HG03342 (cell line): Measurements from ENCODE around the gene CXXC4.
A peak's percentile ranks its signal among the peaks of the same experiment; 100 is the strongest.

Experiments
- ATAC-seq: cut with Tn5 transposase; IDR thresholded peaks from one replicate; pipeline ENCODE4 v1.9.1; 2021; ENCODE audit warnings: mild to moderate bottlenecking, moderate library complexity; ENCODE audit not compliant: unreplicated experiment

The CXXC4 gene

DNA sequence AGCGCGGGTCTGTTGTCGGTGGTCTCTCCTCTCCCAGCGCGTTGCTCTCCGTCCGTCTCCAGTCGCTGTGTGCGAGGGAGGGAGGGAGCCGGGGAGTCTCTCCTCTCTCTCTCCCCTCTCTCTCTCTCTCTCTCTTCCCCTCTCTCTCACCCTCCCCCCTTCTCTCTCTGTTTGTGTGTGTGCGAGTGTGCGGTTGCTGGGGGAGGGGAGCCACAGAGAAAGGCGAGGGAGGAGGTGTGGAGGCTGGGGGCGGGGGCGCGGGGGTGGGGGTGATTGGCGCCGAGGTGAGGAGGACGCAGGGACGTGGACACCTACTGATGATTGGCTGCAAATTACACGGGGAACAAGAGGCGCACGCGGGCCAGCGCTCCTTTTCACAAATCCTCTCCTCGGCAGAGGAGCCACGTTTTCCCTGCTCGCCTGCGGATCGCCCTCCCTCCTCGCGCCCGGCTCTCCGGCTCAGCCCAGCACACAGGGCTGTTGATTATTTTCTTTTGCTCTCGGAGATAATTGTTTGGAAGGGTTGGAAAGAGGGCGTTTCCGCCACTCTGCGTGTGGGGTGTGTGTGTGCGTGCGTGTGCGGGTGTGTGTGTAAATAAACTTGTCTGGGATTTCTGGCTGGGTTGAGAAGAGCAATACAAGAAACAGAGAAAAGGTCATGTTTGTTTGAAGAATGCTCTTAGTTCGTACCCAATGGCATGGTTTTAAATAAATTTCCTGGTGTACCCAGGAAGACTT lies at the start of gene CXXC4:
TSS of gene CXXC4 (minus strand) at position 73 of the 738 bp plus-strand sequence. CDS start 3,092 bp downstream, outside the sequence.
- ATAC-seq = no peak

GRCh38 chr4:104533156-104533555 lies 38.5 kb upstream of the CXXC4 start:
- no peak for ATAC-seq

- ATAC-seq = no peak
These were observed 38.0 kb upstream of the CXXC4 start for GRCh38 chr4:104532677-104533076.

- ATAC-seq = no peak
These were observed 36.7 kb upstream of the CXXC4 start for GRCh38 chr4:104531390-104531789.

- ATAC-seq = no peak
These were observed 35.7 kb upstream of the CXXC4 start for GRCh38 chr4:104530426-104530825.

DNA sequence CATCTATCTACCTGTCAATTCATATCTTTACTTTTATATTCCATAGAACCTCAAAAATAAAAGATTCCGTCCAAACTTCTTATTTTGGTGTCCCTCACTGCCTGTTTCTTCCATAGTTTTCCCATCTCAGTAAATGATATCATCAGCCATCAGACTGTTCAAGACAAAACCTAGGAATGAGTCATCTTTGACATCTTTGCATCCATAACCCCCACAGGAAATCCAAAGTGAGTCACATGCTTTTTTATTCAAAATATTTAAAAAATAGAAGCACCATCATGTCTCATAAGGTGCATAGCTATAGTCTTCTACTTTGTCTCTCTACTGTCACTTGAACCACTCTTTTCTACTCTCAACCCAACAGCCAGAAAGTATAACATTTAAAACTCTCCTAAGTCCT lies 29.9 kb upstream of the CXXC4 start:
- ATAC-seq = no peak

GRCh38 chr4:104524026-104524425 lies 29.3 kb upstream of the CXXC4 start:
- ATAC-seq = no peak

GRCh38 chr4:104519588-104519987 lies 24.9 kb upstream of the CXXC4 start:
- ATAC-seq = peak; percentile 96

GRCh38 chr4:104516884-104517283 lies 22.2 kb upstream of the CXXC4 start:
- ATAC-seq = no peak

GRCh38 chr4:104508224-104508623 lies 13.5 kb upstream of the CXXC4 start:
- no peak for ATAC-seq

DNA sequence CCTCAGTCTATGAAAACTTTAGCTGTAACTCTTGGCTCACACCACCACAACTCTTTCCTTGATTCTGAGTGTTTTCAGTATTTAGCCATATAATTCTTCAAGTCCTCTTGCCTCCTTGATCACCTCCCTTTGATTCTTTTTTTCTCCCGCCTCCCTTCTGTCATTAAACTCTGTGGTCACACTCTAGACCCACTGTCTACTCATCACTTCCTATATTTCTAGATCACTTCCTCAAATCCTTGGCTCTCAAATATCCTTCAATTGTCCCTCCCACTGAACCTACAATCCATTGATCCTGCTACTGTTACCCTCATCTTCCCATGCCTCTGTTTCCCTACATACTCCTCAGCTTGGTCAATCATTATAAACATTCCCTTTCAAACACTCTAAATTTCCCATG lies 12.4 kb upstream of the CXXC4 start:
- ATAC-seq = no peak

- no peak for ATAC-seq
These were observed 9.8 kb upstream of the CXXC4 start for GRCh38 chr4:104504536-104504935.

DNA sequence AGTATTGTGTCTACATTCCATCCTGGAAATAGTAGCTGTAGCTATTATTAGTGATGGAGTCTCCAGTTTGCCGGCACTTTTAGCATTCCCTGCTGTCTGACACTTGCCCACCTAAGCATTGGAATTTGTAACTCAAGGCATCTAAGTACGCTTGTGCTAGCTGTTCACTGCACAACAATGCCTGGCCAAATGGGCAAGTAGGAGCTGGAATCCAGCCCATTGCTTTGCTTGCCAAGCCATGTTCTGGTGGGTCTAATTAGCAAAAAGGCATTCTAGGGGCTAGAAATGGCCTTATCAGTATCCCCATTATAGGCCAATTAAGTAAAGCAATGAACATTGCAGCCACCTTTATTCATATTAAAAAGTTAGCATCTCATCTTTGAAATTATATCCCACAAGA lies 7.8 kb upstream of the CXXC4 start:
- no peak for ATAC-seq

- ATAC-seq = no peak
These were observed 6.6 kb upstream of the CXXC4 start for GRCh38 chr4:104501290-104501689.

- no peak for ATAC-seq
These were observed 5.7 kb upstream of the CXXC4 start for GRCh38 chr4:104500442-104500841.

- ATAC-seq = no peak
These were observed 509 bp downstream of the CXXC4 start for GRCh38 chr4:104494185-104494584.

DNA sequence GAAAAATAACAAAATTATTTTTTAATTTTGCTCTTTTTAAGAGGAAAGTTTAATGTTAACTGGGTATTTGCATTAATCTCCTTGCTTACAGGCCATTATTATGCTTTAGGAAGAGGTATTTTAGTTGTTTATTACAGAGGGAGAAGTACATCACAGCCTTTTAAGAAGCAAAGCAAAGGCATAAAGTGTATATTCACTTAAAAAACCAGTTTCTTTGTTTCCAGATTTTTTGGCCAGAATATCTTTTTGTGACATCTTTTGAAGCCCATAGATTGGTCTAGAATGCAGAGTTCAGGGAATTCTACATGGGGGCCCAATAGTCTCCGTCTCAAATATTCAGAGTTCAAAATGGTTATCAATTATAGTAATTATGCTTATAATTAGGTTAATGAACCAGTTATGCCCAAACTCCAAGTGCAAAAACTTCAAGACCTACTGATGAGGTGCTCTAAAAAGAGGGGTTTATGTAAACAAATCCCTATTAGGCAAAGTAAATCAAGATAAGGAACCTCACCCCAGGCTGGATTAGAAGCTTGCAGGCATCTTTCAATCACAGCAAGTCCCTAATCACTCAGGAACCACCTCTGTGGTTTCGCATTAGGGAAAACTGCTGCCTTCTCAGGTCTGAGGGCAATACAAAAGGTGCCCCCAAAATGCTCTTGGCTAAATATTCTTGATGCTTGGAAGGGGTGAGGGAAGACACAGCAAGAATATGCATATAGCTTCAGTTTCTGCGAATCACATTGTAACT lies 1.4 kb downstream of the CXXC4 start:
- no peak for ATAC-seq

DNA sequence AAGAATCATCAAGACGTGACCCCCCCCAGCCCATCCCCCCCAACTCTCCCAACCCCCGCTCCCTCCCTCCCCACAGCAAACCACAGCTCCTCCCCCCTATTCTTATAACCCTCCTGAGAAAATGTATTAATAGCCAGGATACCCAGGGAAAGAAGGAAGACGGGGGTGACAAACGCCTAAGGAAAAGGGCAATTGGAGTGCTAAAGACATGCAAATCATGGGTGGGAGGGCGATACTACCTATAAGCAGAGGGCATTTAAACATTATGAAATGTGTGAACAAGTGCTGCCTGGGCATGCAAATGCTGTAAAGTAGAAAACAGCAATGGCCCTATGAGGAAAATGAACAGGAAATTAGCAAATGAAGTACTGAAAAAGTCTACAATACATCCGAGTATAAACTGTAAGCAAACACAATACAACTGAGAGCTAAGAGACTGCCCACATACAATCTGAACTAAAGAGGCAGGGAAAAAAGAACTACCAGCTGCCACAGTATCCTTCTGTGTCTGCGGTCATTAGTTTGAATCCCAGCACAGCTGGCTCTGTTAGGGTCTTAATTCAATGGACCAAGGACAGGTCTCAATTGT lies 2.4 kb downstream of the CXXC4 start:
- ATAC-seq = no peak

- ATAC-seq = peak; percentile 41
These were observed 3.1 kb downstream of the CXXC4 start for GRCh38 chr4:104491481-104492182.

- peak; percentile 31 for ATAC-seq
These were observed 3.8 kb downstream of the CXXC4 start for GRCh38 chr4:104490770-104491480.
